ENCODE measurements around the gene ZNF521.
"Not testable (repeated sequence)": the region's sequence is repeated elsewhere in the genome, so short reads cannot be mapped to it uniquely, and the experiment has no call there.

ZNF521 gene

GRCh38 chr18:25067275-25068025, 284.5 kb downstream of the ZNF521 start:
- no peak for DNase-seq

- DNase-seq, result no peak
These were observed 285.4 kb downstream of the ZNF521 start for GRCh38 chr18:25066516-25066915.

- no peak for DNase-seq
These were observed 289.2 kb downstream of the ZNF521 start for GRCh38 chr18:25062720-25063119.

- no peak for DNase-seq
These were observed 290.6 kb downstream of the ZNF521 start for GRCh38 chr18:25061395-25061794.

- DNase-seq, result no peak
These were observed 293.4 kb downstream of the ZNF521 start for GRCh38 chr18:25058521-25058920.

- no peak for DNase-seq
These were observed 294.4 kb downstream of the ZNF521 start for GRCh38 chr18:25057491-25058050.

GRCh38 chr18:25056429-25056828, 295.5 kb downstream of the ZNF521 start:
- DNase-seq, result no peak

GRCh38 chr18:25055076-25055475, 296.9 kb downstream of the ZNF521 start:
- DNase-seq, result no peak

- DNase-seq, result no peak
These were observed 298.5 kb downstream of the ZNF521 start for GRCh38 chr18:25053466-25053865.

- DNase-seq, result no peak
These were observed 299.4 kb downstream of the ZNF521 start for GRCh38 chr18:25052511-25052921.

GRCh38 chr18:25050605-25051004, 301.4 kb downstream of the ZNF521 start:
- DNase-seq, result no peak

GRCh38 chr18:25047983-25048382, 304.0 kb downstream of the ZNF521 start:
- no peak for DNase-seq

GRCh38 chr18:25047421-25047820, 304.5 kb downstream of the ZNF521 start:
- no peak for DNase-seq

- DNase-seq, result no peak
These were observed 307.3 kb downstream of the ZNF521 start for GRCh38 chr18:25044694-25045093.

GRCh38 chr18:25043104-25043503, 308.9 kb downstream of the ZNF521 start:
- no peak for DNase-seq

GRCh38 chr18:25042641-25043051, 309.3 kb downstream of the ZNF521 start:
- DNase-seq, result no peak

GRCh38 chr18:25039781-25040180, 312.2 kb downstream of the ZNF521 start:
- no peak for DNase-seq

- no peak for DNase-seq
These were observed 313.7 kb downstream of the ZNF521 start for GRCh38 chr18:25038261-25038660.

- DNase-seq, result no peak
These were observed 318.1 kb downstream of the ZNF521 start for GRCh38 chr18:25033747-25034471.

- not testable (repeated sequence) for DNase-seq
These were observed 318.8 kb downstream of the ZNF521 start for GRCh38 chr18:25033175-25033574.

- no peak for DNase-seq
These were observed 322.2 kb downstream of the ZNF521 start for GRCh38 chr18:25029802-25030201.

GRCh38 chr18:25019931-25020330, 332.0 kb downstream of the ZNF521 start:
- no peak for DNase-seq

GRCh38 chr18:25019086-25019860, 332.7 kb downstream of the ZNF521 start:
- no peak for DNase-seq

Measured in NCI-H510A (cell line).